ENCODE data around the gene CCDC28B.
A peak's percentile ranks its signal among the peaks of the same experiment; 100 is the strongest.

The CCDC28B gene

DNA sequence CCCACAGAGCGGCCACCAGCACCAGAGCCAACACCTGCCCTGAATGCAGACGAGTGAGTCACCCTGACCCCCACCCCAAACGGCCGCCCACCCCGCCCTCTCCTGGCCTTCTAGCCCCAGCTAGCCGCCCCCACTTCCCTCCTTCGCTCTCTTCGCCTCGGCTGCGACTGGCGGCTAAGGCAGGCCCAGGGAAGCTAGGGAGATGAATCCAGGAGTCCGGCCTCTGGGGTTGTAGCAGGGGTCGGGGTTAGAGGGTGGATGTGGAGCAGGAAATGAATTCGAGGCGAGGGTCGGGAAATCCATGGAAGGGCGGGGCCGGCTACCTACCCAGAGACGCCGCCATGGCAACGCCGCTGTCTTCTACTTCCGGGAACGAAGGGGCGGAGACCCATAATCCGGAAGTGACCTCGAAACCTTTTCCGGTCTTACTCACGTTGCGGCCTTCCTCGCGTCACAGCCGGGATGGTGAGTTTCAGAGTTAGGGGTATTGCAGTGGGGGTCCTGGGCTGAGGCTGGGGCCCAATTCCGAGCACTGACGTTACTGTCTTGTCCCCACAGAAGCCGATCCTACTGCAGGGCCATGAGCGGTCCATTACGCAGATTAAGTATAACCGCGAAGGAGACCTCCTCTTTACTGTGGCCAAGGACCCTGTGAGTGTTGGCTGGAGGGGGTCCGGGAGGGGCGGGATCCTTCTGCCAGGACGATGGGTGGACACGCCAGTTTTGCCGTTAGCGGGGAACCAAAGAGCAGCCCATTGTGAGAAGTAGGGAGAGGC, 21.8 kb downstream of the CCDC28B start, which contains the start of the genes EIF3I and TMEM234:
EIF3I (plus strand) TSS at position 428 of the 776 bp plus-strand sequence; CDS start at position 463, 35 bp downstream.
TMEM234 (minus strand) TSS at position 374 of the 776 bp plus-strand sequence; CDS start at position 343, 31 bp downstream.
- ATAC-seq (peak; percentile 94), DNase-seq (peak; percentile 91)

DNA sequence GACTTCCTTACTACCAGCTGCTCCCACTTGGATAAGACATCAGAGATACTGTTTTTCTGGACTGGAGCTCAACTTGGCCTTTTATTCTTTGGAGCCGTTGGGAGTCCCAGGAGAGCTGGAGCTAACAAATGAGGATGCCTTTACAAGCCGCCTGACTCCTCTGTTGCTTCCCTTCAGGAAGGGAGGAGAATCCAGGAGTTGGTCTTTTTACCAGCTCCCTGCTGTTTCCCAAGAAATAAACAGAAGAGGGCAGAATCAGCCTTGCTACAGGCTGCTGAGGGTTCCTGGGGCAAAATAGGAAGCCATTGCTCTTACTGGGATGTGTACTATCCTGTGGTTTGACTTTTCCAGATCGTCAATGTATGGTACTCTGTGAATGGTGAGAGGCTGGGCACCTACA, 23.3 kb downstream of the CCDC28B start:
- no peak for DNase-seq

DNA sequence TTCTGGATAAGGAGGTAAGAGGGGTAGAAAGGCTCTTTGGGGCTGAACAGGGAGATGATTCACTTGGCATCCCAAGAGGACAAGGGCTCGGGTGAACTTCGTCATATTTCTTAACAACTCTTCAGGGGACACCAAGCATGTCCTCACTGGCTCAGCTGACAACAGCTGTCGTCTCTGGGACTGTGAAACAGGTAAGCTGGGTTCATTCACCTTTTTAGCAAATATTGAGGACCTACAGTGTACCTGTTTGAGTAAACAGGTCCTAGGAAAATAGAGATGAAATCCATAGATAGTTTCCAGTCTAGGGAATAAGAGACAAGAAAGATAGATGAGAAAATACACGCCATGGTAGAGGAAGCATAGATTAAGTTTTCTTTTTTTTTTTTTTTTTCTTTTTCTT, 23.9 kb downstream of the CCDC28B start:
- ATAC-seq (no peak), DNase-seq (no peak)

More for the DNA sequence above, 23.3 kb downstream of the CCDC28B start:
- ATAC-seq = no peak

DNA sequence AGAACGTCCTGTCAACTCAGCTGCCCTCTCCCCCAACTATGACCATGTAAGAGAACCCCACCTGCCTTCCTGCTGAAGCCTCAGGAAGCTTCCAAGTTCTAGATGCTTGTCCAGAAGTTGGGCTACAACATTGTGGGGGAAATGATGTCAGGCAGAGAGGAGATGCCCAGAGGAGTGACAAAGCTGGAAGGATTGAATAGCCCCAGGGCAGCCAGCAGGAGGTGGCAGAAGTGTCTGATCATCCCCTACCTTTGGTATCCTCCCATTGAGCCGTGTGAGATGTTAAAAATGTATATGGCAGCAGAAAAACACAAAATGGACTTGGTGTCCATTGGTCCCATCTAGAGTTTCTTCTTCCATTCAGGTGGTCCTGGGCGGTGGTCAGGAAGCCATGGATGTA, 28.4 kb downstream of the CCDC28B start:
- DNase-seq (no peak), ATAC-seq (no peak)

DNA sequence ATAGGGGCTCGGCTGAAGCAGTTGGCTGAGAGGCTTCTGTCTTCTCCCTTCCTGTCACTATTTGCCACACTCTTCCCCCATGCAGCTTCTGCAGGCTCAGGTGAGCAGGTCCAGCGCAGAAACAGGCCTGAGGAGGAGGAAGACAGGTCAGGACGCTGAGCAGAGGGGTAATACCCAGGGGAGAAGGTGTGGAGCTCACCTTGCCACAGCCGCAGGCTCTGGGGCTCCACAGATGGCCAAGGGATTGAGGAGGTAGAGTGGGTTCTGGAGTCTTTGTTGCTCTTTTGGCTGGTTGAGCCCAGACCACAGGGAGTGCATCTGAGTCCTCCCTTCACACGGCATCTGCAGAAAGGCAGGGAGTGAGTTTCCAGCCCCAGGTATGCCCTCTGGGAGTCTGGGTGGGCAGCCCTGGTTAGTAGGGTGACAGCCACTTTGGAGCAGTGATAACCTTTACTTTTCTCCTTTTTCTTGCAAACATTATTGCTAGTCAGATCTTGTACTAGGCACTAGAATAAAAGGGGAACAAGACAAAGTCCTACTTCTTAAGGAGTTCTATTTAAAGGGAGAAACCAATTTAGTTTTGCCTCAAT, 31.5 kb downstream of the CCDC28B start:
- ATAC-seq (no peak), DNase-seq (no peak)

DNA sequence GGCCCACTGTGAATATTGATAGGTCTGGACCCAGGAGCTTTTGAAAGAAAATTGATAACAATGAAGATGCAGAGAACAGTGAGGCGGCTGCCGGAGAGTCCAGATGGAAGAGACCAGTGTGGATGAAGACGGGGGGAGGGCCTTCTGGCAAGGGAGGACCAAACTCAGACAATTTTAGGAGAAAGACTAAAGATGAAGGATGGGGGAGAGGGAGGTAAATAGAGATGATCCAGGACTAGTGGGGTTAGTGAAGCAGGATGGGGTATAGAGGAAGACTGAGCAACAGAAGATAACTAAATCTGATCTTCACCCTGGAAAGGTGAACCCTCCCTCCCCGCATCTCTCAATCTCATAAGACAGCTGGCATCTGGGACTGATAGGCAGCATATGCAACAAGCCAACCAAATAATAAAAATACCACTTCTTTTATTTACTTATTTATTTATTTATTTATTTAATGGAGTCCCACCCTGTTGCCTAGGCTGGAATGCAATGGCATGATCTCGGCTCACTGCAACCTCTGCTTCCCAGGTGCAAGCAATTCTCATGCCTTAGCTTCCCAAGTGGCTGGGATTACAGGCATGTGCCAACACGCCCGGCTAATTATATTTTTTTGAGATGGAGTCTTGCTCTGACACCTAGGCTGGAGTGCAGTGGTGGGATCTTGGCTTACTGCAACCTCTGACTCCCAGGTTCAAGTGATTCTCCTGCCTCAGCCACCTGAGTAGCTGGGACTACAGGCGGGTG, 32.3 kb downstream of the CCDC28B start:
- DNase-seq (no peak), ATAC-seq (no peak)

DNA sequence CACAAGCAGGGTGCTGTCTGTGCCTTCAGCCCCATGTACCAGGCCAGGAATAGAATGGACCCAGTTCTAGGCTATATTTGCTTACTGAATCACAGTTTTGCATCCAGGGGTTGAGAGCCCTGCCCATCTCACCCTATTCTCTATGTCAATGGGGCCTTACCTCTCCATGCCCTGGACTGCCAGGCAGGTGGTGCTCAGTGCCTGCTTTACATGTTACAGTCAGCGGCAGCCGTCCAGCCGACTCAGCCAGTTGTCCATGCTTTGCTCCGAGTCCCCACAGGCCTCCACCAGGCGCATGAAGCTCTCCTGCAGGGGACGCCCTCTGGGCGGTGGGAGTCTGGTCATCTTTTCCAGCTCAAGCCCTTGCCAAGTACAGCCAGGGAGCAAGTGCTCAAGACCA, 34.4 kb downstream of the CCDC28B start:
- no peak for ATAC-seq
- DNase-seq = no peak

DNA sequence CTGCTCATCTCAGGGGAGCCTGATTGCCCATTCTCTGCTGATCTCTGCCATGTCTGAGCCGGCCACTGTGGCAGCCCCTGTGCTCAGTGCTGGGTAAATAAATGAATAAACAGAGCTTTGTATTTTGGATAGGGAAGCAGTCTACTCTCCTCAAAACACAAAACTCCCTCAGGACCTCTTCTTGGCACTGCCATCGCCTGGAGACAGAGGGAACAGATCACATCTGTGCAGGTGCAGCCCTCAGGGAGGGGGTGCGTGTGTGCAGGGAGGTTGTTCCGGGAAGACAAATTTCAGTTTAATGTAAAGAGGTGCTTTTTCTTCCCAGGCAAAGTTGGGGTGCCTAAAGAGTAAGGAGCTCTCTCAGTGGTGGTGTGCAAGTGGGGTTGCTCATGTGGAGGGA, 38.9 kb downstream of the CCDC28B start:
- DNase-seq (no peak), ATAC-seq (no peak)

DNA sequence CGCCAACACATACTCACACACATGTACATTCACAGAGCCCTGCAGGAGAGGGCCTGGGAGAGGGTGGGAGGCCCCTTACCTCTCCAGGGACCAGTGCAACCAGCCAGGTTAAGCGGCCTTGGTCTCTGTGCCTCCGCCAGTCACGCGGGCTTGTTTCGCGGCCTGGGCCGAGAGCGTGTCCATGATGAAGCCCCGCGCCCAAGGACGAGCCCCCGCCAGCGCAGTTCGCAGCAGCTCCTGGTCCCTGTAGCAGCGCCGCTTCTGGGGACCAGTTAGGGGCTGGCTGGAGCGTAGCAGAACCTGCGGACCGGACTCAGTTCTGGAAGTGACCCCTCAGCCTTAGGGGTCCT, 39.4 kb downstream of the CCDC28B start:
- ATAC-seq (no peak), DNase-seq (no peak)

DNA sequence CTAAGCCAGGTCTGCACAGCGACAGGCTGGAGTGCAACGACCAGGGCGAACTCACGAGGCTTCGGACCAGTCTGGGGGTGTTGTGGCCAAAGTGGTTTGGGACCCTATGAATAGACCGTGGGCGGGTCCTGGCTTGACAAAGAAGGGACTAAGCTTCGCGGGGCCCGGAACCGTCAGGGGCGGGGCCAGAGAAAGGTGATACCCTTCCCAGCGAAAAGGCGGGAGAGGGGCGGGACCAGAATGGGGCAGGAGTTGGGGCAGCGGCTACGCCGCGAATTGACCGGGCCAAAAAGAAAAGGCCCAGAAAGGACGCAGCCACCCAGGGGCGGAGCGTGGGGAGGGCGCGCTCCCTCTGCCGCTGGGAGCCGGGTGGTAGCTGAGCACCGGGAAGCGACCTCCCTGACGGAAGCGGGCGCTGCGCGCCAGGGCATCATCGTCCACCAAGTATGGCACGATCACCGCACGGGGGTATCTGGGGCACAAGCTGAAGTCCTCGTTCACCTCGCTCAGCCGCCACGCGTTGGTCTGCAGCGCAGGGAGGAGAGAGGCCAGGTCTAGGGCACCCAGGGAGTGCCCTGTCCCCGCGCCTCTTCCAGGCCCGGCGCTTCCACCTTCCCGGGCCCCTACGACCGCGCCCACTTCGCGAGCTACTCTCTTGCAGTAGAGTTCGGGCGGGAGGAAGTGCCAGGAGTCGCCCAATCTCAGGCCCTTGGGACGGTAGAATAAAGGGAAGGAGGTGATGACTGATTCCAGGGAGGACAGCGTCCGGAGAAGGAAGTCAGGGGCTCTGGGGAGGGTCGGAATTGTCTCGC, 40.0 kb downstream of the CCDC28B start:
- peak; percentile 65 for DNase-seq
- ATAC-seq = peak; percentile 71

DNA sequence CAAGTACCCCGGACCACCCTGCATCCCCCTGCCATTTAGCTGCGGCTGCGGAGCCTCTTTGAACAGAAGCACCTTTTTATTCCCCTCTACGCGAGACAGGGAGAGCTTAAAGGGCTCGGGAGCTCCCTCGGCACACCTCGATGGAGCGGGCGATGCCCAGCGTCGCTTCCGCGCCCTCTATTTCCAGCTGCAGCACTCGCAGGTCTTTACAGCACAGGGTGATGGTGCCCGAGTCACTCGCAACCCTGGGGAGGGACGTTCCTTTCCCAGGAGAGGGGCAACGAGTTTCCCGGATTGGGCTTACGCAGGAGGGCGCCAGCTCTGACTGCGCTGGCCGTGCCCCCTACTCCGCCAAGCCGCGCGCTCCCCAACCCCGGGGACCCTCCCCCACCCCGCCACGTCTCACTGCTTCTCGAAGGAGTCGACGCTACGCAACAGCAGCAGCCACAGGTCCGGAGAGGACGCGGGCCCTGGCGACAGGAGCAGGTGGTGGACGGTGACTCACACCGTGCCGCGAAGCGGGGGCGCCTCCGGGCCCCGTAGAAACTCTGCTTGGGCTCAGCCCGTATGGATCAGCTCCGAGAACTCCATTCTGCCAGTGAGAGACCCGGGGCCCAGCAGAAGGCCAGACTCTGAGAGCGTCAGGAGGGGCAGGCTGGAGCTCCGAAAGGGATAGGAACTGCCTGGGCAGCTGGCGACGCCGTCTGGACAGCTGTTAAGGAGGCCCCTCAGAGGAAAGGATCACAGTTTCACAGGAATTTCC, 40.8 kb downstream of the CCDC28B start:
- peak; percentile 71 for ATAC-seq
- peak; percentile 57 for DNase-seq

DNA sequence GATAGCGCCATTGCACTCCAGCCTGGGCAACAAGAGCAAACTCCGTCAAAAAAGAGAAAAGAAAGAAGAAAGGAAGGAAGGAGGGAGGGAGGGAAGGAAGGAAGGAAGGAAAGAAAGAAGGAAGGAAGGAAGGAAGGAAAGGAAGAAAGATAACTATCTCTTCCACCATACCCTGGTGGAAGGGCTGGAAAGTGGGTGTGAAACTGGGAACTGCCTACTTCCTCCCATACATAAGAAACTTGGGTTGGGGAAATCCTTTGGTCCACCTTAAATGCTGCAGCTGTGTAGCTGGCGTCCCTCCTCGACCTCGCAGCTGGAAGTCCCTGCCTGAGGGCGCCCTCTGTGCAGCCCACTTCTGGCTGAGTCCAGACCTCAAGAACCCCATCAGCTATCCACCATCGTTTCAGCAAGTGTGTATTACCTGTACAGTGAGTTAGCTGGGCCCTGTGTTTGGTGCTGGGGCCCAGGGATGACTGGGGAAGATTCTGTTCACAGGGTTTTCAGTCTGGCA, 42.0 kb downstream of the CCDC28B start:
- no peak for DNase-seq
- ATAC-seq = no peak

DNA sequence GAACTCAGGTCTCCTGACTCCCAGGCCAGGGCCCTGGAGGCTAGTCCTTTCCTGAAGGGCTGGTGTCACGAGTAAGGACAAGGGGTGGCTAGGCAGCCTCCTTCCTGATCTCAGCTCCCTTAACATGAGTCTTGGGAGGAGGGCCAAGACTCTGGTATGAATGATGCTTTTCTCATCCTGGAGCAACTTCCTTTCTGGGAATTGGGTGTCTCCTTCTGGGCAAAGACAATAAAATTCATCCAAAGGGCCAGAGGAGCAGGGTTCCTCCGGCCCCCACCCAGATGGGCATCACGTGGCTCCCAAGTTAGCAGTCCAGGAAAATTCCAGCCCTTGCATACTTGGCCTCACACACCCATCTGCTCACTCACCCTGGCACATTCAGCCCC, 46.5 kb downstream of the CCDC28B start, which contains the start of gene FAM167B:
FAM167B (plus strand) TSS at position 335 of the 386 bp plus-strand sequence. CDS start 200 bp downstream, outside the sequence.
- DNase-seq = no peak
- ATAC-seq = no peak

DNA sequence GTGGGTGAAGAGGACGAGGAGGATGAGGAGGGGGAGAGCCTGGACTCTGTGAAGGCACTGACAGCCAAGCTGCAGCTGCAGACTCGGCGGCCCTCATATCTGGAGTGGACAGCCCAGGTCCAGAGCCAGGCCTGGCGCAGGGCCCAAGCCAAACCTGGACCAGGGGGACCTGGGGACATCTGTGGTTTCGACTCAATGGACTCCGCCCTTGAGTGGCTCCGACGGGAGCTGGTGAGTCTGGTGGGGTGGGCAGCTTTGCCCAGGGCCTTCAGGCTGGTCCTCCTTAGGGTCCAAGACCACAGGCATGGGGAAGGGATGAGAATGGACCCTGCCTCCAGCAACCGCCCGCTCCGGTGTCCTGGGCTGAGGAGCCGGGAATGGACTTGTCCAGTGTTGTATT, 47.1 kb downstream of the CCDC28B start:
- DNase-seq (no peak), ATAC-seq (no peak)

DNA sequence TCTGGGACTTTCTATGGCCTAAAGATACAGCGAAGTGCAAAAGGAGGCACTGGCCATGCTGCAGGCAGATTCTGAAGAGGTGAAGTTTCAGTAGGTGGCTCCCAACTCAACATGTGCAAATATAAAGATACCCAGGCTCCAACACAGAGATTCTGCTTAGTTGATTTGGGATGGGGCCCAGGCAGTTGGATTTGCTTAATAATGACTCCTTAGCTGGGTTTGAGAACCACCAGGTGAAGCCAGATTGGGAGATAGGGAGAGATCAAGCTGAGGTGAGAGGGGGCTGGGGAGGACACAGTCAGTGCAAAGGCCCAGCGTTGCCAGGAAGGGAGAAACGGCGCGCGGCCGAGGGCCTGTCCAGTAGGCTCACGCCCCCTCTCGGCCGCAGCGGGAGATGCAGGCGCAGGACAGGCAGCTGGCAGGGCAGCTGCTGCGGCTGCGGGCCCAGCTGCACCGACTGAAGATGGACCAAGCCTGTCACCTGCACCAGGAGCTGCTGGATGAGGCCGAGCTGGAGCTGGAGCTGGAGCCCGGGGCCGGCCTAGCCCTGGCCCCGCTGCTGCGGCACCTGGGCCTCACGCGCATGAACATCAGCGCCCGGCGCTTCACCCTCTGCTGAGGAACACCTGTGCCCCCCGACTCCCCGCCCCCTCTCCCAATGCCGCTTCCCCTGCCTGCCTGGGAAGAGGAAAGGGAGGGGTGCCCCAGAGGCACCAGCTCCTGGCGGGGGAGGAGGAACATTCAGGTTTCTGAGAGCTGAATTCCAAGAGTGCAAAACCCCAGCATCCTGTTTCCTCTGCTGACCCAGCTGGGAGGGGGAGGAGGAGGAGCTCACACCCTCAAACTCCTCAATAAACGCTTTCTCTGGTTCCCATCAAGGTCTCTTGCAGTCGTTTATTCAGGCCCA, 47.8 kb downstream of the CCDC28B start:
- DNase-seq = peak; percentile 93
- ATAC-seq = peak; percentile 23

DNA sequence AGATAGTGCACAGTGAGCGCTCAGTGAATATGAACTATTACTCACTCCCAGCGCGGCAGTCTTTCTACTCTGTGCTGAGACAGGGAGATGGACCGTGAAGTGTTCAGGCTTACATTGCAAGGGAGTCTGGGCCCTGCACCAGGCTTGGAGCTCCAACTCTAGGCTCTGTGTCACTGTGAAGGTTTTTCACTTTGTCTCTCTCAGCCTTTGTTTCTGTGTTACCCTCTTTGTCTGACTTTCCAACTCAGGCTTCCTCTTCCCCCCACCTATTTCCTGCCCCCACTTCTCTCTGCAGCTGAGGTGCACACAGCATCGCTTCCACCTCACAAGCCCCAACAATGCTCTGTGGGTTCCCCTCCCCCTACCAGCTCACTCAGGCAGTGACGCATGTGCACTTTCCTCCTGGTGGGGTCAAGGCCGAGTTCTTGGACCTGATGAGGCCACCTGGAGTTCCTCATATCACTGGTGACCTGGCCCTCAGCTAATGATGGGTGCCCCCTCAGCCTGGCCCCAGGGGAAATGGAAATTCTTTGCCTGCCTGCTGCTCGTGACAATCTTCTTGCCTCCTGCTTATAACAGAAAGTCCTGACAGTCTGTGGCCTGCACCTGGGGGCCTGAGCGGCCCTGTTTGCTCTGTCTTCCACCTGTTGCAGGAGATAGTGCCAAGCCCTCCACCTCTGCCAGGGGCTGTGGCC, 49.6 kb downstream of the CCDC28B start:
- DNase-seq = peak; percentile 85

DNA sequence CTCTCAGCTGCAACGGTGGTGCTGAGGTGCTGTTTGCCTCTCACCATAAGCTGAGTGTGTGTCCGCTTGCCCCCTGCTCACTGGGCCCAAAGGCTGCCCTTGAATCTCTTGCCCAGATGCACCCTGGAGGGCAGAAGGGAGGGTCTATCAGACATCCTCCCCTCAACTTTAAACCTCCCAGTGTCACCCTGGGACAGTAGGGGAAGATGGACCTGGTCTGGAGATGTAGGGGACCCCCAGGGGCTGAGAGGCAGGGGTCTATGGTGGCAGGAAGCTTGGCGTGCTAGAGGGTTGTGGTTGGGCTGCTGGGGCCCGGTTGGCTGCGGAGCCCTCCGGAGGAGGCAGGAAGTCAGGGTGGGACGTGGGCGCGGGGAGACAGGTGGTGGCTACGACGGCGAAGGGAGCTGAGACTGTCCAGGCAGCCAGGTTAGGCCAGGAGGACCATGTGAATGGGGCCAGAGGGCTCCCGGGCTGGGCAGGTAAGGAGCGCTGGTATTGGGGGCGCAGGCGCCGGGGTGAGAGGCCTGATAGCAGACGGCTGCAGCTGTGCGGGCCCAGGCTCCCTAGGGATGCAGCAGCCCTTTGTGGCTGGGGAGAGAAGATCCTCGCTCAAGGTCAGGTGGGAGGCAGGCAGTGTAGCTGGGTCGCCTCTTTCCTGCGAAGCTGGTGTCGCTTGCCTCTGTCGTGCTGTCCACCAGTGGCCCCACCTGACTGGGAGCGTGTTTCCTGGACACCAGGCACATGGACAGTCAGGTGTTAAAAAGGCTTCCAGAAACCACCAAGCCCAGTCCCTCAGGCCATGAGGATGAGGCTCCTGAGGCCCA, 50.7 kb downstream of the CCDC28B start, which contains the start of gene LCK:
LCK (plus strand) TSS at position 373 of the 824 bp plus-strand sequence. CDS start 23,065 bp downstream, outside the sequence.
- DNase-seq (peak; percentile 83), ATAC-seq (peak; percentile 48)

More for the DNA sequence above, 49.6 kb downstream of the CCDC28B start:
- peak; percentile 72 for ATAC-seq

All from stimulated activated naive CD8-positive, alpha-beta T cell treated with anti-CD3 and anti-CD28 coated beads, Interleukin-15, Interleukin-2, amounts not matched to agents 100 U/mL and 50 U/mL, for 24 hours (primary cell).